Lower leg skin (tissue), 3 donors: Measurements from ENCODE around the gene FAM131C.

Source experiments
- POLR2A ChIP-seq, 2 donors: fragments of 450-650 bp; IDR thresholded peaks; one replicate each; pipeline ENCODE4 v1.6.1; 2016 to 2017; ENCODE audit warnings: antibody characterized with exemption in 2 of 2, mild to moderate bottlenecking in 1 of 2, moderate library complexity in 1 of 2
- TF ChIP-seq, protein P1 (sequence below), 3 donors: fragments of 450-650 bp; IDR thresholded peaks; one replicate each; pipeline ENCODE4 v1.5.1; 2016; ENCODE audit warnings: antibody characterized with exemption in 3 of 3, mild to moderate bottlenecking in 3 of 3, moderate library complexity in 2 of 3

DNA sequence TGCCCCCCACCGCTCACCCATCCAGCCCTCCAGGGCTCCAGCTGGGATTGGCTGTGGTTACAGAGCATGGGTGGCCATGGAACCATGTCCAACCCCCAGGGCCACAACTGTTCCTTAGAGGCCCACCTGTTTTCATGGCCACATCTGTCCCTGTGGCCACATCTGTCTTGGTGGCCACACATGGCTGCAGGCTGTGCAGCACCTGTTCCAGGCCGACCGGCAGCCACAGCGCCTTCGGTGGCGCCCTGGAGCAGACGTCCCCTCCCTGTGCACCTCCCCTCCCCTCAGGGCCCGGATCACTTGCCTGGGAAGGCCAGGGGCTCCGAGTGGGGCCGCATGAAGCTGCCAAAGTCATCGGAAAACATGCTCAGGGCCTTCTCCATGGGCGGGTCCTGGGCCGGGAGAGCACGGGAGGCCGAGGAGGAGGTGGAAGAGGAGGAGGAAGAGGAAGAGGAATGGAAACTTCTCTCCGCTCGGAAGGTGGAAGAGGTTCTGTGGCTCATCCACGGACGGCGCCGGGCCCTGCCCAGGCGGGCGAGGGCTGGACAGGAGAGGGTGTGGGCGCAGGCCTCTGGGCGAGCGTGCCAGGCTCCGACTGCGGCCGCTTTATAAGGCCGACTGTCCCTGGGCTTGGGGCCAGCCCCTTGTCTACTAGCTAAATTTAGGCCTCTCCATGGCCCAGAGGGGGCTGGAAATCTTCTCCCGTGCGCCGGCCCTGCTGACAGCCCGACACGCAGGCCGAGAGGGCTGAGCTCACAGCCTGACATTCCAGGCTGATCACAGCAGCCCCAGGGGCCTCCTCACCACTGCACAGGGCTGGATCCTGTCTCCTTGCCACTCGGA is 55.8 kb downstream of the FAM131C start, which contains the start of gene HSPB7:
- TF ChIP-seq, protein P1, sequence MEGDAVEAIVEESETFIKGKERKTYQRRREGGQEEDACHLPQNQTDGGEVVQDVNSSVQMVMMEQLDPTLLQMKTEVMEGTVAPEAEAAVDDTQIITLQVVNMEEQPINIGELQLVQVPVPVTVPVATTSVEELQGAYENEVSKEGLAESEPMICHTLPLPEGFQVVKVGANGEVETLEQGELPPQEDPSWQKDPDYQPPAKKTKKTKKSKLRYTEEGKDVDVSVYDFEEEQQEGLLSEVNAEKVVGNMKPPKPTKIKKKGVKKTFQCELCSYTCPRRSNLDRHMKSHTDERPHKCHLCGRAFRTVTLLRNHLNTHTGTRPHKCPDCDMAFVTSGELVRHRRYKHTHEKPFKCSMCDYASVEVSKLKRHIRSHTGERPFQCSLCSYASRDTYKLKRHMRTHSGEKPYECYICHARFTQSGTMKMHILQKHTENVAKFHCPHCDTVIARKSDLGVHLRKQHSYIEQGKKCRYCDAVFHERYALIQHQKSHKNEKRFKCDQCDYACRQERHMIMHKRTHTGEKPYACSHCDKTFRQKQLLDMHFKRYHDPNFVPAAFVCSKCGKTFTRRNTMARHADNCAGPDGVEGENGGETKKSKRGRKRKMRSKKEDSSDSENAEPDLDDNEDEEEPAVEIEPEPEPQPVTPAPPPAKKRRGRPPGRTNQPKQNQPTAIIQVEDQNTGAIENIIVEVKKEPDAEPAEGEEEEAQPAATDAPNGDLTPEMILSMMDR (IDR thresholded peaks at IDR 0.05) = no peak
- TF ChIP-seq POLR2A (IDR thresholded peaks at IDR 0.05) = no peak
